Common myeloid progenitor, CD34-positive (primary cell): Measurements from ENCODE around the gene SLX4IP.
A peak's percentile ranks its signal among the peaks of the same experiment; 100 is the strongest.

ENCODE experiments used
- CTCF ChIA-PET: fragments of 350-600 bp; sonication (Branson Sonifier 250); formaldehyde crosslinking; loops from one replicate; lab custom pipeline; 2021; ENCODE audit warnings: antibody characterized with exemption; lab: Charles Lee
- POLR2A ChIA-PET: fragments of 350-600 bp; sonication (Branson Sonifier 250); formaldehyde crosslinking; loops from one replicate; lab custom pipeline; 2021; ENCODE audit warnings: antibody characterized with exemption; lab: Charles Lee
- DNase-seq, 3 donors: peaks; one replicate each; pipeline versions ENCODE4 v3.0.0 to v3.0.0-alpha.2; 2013
- H3K27ac ChIP-seq, 2 experiments: 1 replicate in 1 of 2; 2 replicates in 1 of 2; pipeline ENCODE4 v1.7.0; 2013; ENCODE audit warnings: inconsistent platforms in 2 of 2, low read length in 2 of 2, mild to moderate bottlenecking in 2 of 2, low read depth in 1 of 2, moderate library complexity in 1 of 2; ENCODE audit not compliant: severe bottlenecking in 2 of 2, insufficient read depth in 1 of 2, poor library complexity in 1 of 2
- H3K27me3 ChIP-seq, 5 experiments: replicated peaks in 2 of 5; 1 replicate in 3 of 5; 2 replicates in 2 of 5; pipeline versions ENCODE4 v1.6.1 to v1.7.0; 2013; ENCODE audit warnings: low read length in 4 of 5, mild to moderate bottlenecking in 2 of 5, moderate library complexity in 2 of 5, inconsistent platforms in 1 of 5; ENCODE audit not compliant: insufficient read depth in 5 of 5, control insufficient read depth in 4 of 5
- H3K36me3 ChIP-seq, 4 experiments: 1 replicate in 2 of 4; 2 replicates in 2 of 4; pipeline versions ENCODE4 v1.6.1 to v1.7.0; 2013; ENCODE audit warnings: low read length in 3 of 4, control low read depth in 1 of 4, mild to moderate bottlenecking in 1 of 4; ENCODE audit not compliant: control insufficient read depth in 4 of 4, insufficient read depth in 4 of 4
- H3K4me1 ChIP-seq, 4 experiments: 1 replicate in 3 of 4; 2 replicates in 1 of 4; pipeline versions ENCODE4 v1.6.1 to v1.7.1; 2013; ENCODE audit warnings: low read length in 3 of 4, mild to moderate bottlenecking in 3 of 4, control low read depth in 1 of 4, inconsistent platforms in 1 of 4, moderate library complexity in 1 of 4; ENCODE audit not compliant: control insufficient read depth in 4 of 4, insufficient read depth in 4 of 4; ENCODE audit errors: control extremely low read depth in 1 of 4
- H3K4me3 ChIP-seq, 7 experiments: 1 replicate in 4 of 7; 2 replicates in 3 of 7; pipeline versions ENCODE4 v1.5.1 to v1.7.0; 2013; ENCODE audit warnings: mild to moderate bottlenecking in 7 of 7, low read length in 6 of 7, moderate library complexity in 6 of 7, inconsistent platforms in 2 of 7, low read depth in 2 of 7, control low read depth in 1 of 7; ENCODE audit not compliant: insufficient read depth in 4 of 7, control insufficient read depth in 1 of 7; ENCODE audit errors: extremely low read depth in 1 of 7
- H3K9me3 ChIP-seq, 5 experiments: 1 replicate in 4 of 5; 2 replicates in 1 of 5; pipeline versions ENCODE4 v1.6.1 to v1.7.1; 2013; ENCODE audit warnings: low read length in 4 of 5, mild to moderate bottlenecking in 2 of 5, inconsistent platforms in 1 of 5, low read depth in 1 of 5, moderate library complexity in 1 of 5; ENCODE audit not compliant: control insufficient read depth in 4 of 5, insufficient read depth in 2 of 5; ENCODE audit errors: control extremely low read depth in 1 of 5
- WGBS: methylation state at CpG from one replicate; pipeline ENCODE4 v1.1.5; 2013; ENCODE audit not compliant: insufficient coverage; 5-methylcytosine and 5-hydroxymethylcytosine counted together

The SLX4IP gene

DNA sequence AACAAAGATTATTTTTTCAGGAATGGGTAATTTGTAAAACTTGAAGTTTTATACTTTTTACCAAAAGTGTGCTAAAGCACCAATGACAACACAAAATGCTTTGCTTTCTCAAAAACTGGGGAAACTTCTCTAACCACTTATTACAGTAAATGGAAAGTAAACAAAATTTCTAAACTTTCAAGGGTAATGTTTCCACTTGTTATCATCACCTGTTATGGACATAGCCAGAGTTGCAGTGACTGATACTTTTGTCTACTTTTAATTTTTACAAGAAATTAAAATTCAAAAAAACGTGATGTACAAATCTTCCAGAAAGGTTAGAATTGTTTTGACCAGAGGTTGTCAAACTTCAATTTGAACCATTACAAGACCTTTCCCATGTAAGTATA lies 138.8 kb downstream of the SLX4IP start:
- Histone ChIP-seq H3K4me1 (peaks cover 0 to 9% (median under 1%) of the 10 kb centered on the region in 4 experiments), H3K27me3 (no peaks in the 10 kb centered on the region), H3K36me3 (peaks cover 0 to 8% (median 0%) of the 10 kb centered on the region in 4 experiments), H3K9me3 (no peaks in the 10 kb centered on the region), H3K27ac (no peak overlapping the region), H3K4me3 (no peak overlapping the region)
- no CpG with 5 or more reads among the region's 1 CpG for WGBS
- no peak for DNase-seq
- CTCF ChIA-PET = no interaction called here
- POLR2A ChIA-PET = no interaction called here

DNA sequence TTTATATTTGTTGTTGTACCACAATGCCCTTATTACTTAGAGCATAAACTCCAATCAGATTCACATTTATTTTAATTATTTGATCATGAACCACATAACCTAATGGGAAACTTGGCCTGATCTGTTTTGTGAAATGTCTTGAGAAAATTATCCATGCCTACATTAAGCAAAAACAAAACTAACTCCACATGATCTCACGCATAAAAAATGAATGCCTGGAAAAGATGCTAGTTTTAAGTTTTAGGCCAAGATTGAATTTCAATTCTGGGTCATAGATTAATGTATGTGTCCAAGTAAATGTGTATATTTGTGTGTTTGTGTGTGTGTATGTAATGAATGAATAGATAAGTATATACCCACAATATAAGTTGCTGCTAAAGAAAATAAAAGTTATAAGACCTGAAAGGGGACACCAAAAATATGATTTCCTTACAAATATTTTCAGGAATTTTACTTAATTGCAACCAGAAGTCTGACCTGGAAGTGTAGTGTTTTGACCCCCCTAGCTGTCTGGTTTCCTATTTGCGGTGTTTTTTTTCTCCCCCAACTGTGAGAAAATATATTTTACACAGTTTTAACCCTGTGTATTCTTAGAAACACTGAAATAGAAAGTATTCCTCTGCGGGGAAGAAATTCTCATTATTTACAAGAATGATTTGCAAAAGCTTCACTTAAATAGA lies 141.4 kb downstream of the SLX4IP start:
- H3K9me3 ChIP-seq = no peaks in the 10 kb centered on the region
- POLR2A ChIA-PET = no interaction called here
- CTCF ChIA-PET = interaction anchor here (0.6 to 2.0 kb wide), 2 partner anchors 10 to 815 kb away, joined by 3 to 5 read pairs; no protein-coding TSS in a partner anchor

GRCh38 chr20:10577648-10578047 lies 142.5 kb downstream of the SLX4IP start:
- Histone ChIP-seq H3K4me1 (peaks cover 0 to 3% (median under 1%) of the 10 kb centered on the region in 4 experiments), H3K27me3 (no peaks in the 10 kb centered on the region), H3K27ac (no peak overlapping the region), H3K9me3 (no peaks in the 10 kb centered on the region), H3K36me3 (peaks cover 0 to 3% (median 0%) of the 10 kb centered on the region in 4 experiments), H3K4me3 (no peak overlapping the region)
- DNase-seq = no peak
- POLR2A ChIA-PET = no interaction called here
- CTCF ChIA-PET = interaction anchor here (0.8 to 1.2 kb wide), 3 partner anchors 32 to 967 kb away, joined by 3 to 4 read pairs (median 3); no protein-coding TSS in a partner anchor
- WGBS = 100% methylated on average over 2 of the region's 3 CpGs

More for the DNA sequence above, 141.4 kb downstream of the SLX4IP start:
- no peak overlapping the region for H3K4me3 ChIP-seq
- peaks cover 0 to 3% (median 0%) of the 10 kb centered on the region in 4 experiments for H3K36me3 ChIP-seq
- H3K27me3 ChIP-seq = no peaks in the 10 kb centered on the region
- H3K27ac ChIP-seq = no peak overlapping the region
- peaks cover 0 to 7% (median under 1%) of the 10 kb centered on the region in 4 experiments for H3K4me1 ChIP-seq
- WGBS = no CpG with 5 or more reads among the region's 3 CpGs
- DNase-seq = no peak

DNA sequence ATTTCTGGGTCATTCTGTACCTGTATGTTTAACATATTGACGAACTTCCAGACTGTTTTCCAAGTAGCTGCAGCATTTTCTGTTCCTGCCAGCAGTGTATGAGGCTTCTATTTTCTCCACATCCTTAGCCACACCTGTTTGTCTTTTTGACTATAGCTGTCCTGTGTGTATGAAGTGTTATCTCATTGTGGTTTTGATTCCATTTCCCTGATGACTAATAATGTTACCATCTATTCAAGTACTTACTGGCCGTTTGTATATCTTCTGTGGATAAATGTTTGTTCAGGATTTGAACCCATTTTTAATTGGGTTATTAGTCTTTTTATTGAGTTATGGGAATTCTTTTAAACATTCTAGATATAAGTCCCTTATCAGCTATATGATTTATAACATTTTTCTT lies 143.5 kb downstream of the SLX4IP start:
- POLR2A ChIA-PET = no interaction called here
- peak in 2 of 3 donors; percentile 46 to 64 for DNase-seq
- no peak overlapping the region for H3K4me3 ChIP-seq
- CTCF ChIA-PET = interaction anchor here (1.2 to 1.4 kb wide), 2 partner anchors 15 to 966 kb away, joined by 3 to 4 read pairs; no protein-coding TSS in a partner anchor
- no peak overlapping the region for H3K27ac ChIP-seq
- peaks cover 0 to 3% (median 0%) of the 10 kb centered on the region in 4 experiments for H3K36me3 ChIP-seq
- 88% methylated on average over 1 of the region's 2 CpGs for WGBS
- H3K9me3 ChIP-seq = no peaks in the 10 kb centered on the region
- H3K27me3 ChIP-seq = no peaks in the 10 kb centered on the region
- H3K4me1 ChIP-seq = peaks cover 0 to 2% (median 0%) of the 10 kb centered on the region in 4 experiments

GRCh38 chr20:10579942-10580341 lies 144.8 kb downstream of the SLX4IP start:
- WGBS = 100% methylated on average over 1 of the region's 1 CpG
- no peaks in the 10 kb centered on the region for H3K36me3 ChIP-seq
- ChIA-PET POLR2A (no interaction called here), CTCF (no interaction called here)
- H3K4me1 ChIP-seq = peaks cover 0 to 2% (median 0%) of the 10 kb centered on the region in 4 experiments
- no peaks in the 10 kb centered on the region for H3K9me3 ChIP-seq
- H3K4me3 ChIP-seq = no peak overlapping the region
- no peak overlapping the region for H3K27ac ChIP-seq
- no peak for DNase-seq
- no peaks in the 10 kb centered on the region for H3K27me3 ChIP-seq

GRCh38 chr20:10580700-10581099 lies 145.6 kb downstream of the SLX4IP start:
- POLR2A ChIA-PET = no interaction called here
- CTCF ChIA-PET = interaction anchor here (0.9 kb wide), 1 partner anchor 43 kb away, joined by 3 read pairs; no protein-coding TSS in a partner anchor
- H3K4me1 ChIP-seq = peaks cover 0 to 2% (median 0%) of the 10 kb centered on the region in 4 experiments
- no peak overlapping the region for H3K4me3 ChIP-seq
- H3K27ac ChIP-seq = no peak overlapping the region
- H3K27me3 ChIP-seq = no peaks in the 10 kb centered on the region
- DNase-seq = no peak
- no CpG with 5 or more reads among the region's 2 CpGs for WGBS
- no peaks in the 10 kb centered on the region for H3K9me3 ChIP-seq
- H3K36me3 ChIP-seq = no peaks in the 10 kb centered on the region

GRCh38 chr20:10581823-10582222 lies 146.7 kb downstream of the SLX4IP start:
- no peak for DNase-seq
- ChIA-PET POLR2A (no interaction called here), CTCF (interaction anchor here (0.7 to 1.6 kb wide), 4 partner anchors 18 to 621 kb away, joined by 3 to 4 read pairs (median 3); no protein-coding TSS in a partner anchor)
- Histone ChIP-seq H3K27me3 (no peaks in the 10 kb centered on the region), H3K9me3 (no peaks in the 10 kb centered on the region), H3K4me3 (no peak overlapping the region), H3K27ac (no peak overlapping the region), H3K4me1 (peaks cover 0 to 2% (median 0%) of the 10 kb centered on the region in 4 experiments), H3K36me3 (no peaks in the 10 kb centered on the region)
- 69% methylated on average over 2 of the region's 4 CpGs for WGBS
